ENCODE measurements around the gene FEZ2.
A peak's percentile ranks its signal among the peaks of the same experiment; 100 is the strongest.

Gene FEZ2

GRCh38 chr2:36587101-36587500 lies 10.9 kb downstream of the FEZ2 start:
- no peak for DNase-seq (ENCODE audit: low spot score)

DNA sequence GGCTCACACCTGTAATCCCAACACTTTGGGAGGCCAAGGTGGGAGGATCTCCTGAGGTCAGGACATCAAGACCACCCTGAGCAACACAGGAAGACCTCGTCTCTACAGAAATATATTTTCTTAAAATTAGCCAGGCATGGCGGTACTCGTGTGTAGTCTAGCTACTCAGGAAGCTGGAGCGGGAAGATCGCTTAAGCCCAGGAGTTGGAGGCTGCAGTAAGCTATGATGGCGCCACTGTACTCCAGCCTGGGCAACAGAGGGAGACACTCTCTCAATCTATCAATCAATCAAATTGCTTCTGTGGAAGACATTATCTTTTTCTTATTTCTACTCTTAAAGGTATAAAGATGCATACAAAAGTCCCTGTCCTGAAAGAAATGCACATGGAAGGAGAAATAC lies 11.3 kb downstream of the FEZ2 start:
- DNase-seq (ENCODE audit: low spot score): no peak

DNA sequence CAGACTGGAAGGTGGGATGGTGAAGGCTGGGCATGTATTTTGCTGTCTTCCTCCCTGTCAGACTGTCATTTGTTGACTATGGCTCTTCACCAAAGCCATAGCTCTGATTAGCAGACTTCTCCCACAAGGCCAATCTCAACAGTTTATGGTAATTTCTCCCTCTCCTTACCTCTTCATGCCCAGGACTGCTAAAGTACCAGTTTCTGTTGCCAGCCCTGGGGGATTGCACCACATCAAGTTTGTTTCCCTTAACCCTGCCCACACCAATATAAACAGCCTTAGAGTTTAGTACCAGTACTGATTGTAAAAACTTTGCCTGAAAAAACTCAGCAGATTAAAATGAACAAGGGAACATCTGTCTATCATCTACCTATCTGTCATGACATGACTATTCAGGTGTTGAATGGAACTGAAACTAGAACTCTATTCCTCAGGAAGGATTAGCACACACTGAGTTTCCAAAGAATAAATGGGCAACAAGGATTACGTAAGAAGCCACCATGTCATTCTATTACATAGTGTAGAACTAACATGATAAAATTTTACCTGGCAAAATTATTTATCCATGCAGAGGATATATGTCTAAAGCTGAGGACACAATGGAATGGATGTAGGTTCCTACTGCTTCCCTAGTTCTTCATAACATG lies 13.7 kb downstream of the FEZ2 start:
- DNase-seq (ENCODE audit: low spot score): no peak

- DNase-seq (ENCODE audit: low spot score): no peak
Observed at GRCh38 chr2:36582951-36583350, 15.0 kb downstream of the FEZ2 start.

DNA sequence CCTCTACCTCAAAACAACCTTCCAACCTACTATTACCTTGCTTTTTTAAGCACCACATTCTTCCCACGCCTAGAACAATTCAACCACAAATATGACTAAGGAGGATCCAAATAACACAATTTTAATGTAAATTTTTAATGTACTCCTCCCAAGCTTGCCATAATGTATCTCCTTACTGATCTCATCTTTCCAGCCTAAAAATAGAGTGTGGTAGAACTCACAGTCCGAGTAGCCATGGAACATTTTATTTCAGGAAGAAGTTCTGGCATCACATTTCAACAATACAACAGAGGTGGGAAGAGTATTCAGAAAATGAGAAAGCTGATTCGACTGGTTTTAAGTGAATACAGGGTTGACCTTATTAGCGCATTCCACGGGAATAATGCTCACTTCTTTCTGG lies 15.4 kb downstream of the FEZ2 start:
- no peak for DNase-seq (ENCODE audit: low spot score)

DNA sequence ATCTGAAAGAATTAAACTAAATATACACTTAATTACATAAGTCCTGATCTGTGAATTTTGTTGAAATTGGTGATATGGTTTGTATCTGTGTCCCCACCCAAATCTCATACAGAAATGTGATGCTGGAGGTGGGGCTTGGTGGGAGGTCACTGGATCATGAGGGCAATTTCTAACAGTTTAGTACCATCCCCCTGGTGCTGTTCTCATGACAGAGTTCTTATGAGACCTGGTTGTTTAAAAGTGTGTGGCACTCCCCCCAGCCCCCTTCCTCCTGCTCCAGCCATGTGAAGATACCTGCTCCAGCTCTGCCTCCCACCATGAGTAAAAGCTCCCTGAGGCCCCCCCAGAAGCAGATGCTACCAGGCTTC lies 18.7 kb downstream of the FEZ2 start:
- DNase-seq (ENCODE audit: low spot score): no peak

DNA sequence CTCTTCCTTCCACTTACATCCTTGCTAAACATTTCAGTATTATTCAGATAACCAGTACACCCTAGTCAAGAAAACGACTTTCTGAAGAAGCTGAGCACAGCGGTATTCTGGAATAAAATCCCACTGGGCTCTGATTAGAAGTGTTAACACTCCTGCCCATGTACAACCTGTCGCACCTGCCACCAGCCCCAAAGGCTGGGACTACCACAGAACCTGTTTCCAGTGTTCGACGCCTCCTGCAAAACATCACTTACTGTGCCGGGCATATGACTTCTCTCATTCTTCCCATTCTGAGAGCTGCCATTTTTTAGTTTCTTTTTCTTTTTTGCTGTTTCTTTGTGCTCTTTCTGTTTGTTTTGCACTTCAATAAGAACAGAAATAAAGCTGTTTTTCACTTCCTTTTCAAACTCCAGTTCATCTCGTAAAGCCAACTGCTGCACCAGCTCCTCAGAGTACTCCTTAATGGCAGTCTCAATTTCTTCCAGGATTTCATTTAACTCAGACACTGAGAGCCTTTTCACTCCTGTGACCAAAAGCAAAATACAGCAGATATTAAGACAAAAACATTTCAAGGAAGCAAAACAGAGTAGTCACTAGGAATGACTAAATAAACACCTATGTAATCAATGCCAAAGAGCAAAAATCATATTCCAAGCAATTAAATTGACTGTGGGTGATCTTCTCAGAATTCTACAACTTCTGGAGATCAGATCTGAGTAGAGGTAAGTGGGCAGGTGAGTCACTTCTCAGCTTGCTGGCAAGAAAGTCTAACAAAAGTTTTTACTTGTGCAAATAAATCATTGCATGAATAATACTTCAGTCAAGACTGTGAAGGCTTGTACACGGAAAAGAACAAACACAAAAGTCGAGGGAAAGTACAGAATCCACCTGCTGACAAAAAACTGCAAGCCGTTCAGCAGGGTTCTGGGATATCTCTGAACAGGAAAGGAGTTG lies 19.3 kb downstream of the FEZ2 start:
- DNase-seq (ENCODE audit: low spot score): no peak

DNA sequence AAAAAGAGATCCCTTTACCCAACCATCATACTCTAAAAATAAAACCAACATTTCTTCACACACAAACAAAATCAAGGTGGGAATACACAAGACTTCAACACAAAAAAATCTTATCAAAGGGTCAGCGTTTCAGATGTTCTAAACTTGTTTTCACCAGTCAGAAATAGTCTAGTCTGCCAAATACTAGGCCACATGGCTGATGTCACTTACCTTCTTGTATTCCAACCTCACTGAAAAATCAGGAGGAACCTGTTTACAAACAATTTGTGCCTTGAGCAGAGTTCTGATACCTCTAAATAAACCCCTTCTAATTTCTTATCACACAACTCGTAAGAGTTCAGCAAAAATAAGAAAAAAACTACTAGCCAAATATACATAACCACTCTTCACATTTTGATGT lies 20.1 kb downstream of the FEZ2 start:
- DNase-seq (ENCODE audit: low spot score): no peak

DNA sequence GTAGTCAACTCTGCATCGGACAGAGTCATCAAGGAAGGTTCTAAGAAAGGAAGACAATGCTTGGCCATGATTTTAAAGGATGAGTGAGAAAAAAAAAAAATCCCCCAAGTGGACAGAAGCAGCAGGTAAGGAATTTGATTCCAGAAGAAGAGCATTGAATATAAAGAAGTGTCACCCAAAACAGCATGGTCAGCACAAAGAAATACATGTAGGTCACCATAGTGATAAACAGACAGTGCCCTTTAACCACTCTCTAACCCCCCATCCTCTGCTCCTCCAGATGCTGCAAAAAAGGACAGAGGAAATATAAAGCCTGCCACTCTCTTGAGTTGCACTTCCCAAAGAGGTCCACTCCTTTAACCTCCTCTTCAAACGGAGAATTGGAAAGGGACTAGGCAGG lies 23.4 kb downstream of the FEZ2 start:
- no peak for DNase-seq (ENCODE audit: low spot score)

GRCh38 chr2:36573165-36573564 lies 24.8 kb downstream of the FEZ2 start:
- DNase-seq (ENCODE audit: low spot score): no peak

DNA sequence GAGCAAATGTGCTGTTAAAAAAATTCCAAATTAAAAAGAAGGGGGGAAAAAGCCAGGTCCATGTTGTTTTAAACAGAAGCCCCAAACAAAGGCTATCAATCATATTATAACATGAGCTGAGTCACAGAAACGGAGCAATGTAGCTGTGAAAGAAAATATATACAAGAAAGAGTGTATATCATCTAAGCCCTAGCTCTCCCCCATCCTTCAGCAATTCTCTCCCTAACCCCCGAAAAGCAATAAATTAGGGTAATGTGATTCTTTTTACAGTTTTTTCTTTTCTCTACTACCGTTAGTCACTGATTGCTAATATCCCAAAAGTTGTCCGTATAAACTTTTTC lies 25.3 kb downstream of the FEZ2 start:
- no peak for DNase-seq (ENCODE audit: low spot score)

DNA sequence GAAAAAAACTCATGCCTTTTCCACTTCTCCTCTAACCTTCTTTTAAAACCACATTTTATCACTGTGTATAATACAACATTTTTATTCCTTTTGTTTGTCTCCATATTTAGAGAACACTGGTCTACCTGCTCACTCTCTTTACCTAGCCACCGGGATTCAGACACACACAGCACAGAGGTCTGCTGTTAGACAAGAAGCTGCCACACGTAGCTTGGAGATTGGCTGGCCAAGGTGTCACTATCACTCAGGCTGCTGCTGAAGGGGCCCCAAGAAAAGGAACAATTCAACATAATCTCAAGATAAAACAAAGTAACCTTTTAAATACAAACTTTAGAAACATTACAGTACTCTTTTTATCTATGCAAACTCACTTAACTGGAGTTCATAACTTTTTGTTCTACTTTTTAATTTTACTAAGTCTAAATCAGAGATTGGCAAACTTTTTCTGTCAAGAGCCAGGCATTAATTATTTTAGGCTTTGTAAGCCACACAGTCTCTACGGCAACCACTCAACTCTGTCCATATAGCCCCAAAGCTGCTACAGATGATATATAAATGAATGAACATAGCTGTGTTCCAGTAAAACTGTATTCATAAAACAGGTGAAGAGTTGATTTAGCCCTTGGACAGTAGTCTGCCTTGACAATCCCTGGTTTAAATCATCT lies 25.8 kb downstream of the FEZ2 start:
- no peak for DNase-seq (ENCODE audit: low spot score)

DNA sequence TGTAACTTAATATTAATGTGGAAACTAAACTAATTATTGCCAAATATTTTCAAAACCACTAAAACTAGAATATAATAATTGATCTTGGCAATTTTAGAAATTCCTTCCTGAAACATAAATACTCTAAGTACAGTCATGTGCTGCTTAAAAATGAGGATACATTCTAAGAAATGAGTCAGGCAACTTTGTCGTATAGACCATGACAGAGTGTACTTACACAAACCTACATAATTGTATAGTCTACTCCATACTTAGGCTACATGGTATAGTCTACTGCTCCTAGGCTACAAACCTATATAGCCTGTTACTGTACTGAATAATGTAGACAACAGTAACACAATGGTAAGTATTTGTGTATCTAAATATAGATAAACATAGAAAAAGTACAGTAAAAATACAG lies 27.6 kb downstream of the FEZ2 start:
- no peak for DNase-seq (ENCODE audit: low spot score)

GRCh38 chr2:36569267-36569856 lies 28.6 kb downstream of the FEZ2 start:
- no peak for DNase-seq (ENCODE audit: low spot score)

DNA sequence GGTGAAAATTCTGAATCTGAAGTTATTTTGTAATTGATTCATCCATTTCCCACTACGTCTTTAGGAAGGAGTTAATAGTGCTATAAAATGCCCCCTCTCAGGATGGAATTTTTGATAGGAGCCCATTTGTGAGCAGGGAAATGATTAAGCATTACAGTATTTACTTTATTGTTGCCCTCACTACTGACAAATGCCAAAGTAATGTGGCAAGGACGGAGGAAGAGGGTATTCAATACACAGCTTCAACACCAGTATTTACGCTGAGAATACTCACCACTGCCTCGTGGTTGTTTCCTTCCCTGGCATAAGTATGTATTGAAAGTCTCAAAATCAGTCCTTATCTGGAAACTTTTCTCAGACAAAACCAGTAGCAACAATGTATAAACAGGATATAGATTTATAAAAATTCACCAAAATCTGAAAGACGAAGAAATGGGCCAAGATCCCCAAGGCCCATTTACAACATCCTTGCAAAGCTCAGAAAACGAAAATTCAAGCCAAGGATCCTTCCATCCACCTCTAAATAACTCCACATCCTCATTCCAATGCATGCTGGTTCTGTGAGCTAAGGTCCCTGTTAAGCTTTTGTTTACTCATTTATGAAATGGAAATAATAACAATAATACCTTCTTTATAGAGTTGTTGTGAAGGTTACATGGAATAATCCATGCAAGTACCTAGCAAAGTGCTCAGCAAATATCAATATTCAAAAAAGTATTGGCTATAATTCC lies 29.3 kb downstream of the FEZ2 start:
- DNase-seq (ENCODE audit: low spot score): no peak

- DNase-seq (ENCODE audit: low spot score): no peak
Observed at GRCh38 chr2:36567711-36568408, 30.1 kb downstream of the FEZ2 start.

DNA sequence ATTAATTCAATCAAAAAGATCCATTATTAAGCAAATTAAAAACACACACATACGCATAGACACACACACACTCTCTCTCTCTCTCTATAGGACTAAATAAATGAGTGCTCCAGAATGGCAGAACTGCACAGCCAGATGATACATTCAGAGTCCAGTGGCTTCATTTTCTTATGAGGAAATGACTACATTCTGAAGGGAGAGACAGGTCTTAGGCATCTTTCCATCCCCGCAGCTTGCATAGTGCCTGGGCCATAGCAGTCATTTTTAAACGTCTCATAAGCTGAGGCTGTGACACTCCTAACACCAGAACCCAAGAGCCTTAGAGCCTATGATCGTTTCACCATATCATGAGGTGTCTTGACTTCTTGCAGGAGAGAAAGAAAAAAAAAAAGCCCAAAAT lies 31.1 kb downstream of the FEZ2 start:
- no peak for DNase-seq (ENCODE audit: low spot score)

DNA sequence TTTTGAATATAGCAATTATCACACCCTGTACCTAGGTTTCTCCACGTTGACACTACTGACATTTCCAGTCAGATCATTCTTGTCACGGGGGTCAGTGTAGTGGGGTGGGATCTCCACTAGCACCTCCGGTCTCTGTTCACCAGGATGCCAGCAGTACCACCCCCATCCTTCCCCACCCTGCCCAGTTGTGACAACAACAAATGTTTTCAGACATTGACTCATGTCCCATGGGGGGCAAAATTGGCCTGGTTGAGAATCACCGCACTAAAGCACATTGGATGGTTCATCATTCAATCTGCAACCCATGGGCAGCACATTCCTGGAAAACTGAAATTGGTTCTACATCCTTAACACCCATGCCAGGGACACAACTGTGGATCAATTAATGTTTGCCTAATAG lies 32.3 kb downstream of the FEZ2 start:
- no peak for DNase-seq (ENCODE audit: low spot score)

DNA sequence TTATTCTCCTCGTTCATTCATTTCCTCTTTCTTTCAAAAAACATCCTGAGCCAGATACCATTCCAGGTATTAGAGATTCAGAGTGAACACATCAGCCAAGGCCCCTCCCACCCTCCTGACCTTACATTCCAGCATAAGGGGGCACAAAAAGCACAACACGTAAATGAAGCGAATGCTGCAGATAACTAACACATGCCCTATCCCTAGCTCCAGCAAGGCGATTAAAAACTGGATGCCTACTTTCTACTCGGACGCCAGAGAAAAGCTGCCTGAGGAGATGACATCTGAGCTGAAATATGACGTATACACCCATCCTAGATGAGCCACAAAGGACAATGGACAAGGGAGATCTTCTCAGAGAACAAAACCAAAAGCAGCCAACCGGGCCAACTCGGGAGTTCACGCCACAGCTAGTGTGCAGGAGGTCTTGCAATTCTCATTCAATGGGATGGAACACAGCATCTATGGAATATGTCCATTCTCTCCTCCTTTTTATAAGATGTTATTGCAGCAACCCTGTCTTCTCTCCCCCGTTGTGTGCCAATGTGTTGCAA lies 33.5 kb downstream of the FEZ2 start:
- DNase-seq (ENCODE audit: low spot score): peak; percentile 83

GRCh38 chr2:36562973-36563532 lies 34.9 kb downstream of the FEZ2 start:
- peak; percentile 87 for DNase-seq (ENCODE audit: low spot score)

DNA sequence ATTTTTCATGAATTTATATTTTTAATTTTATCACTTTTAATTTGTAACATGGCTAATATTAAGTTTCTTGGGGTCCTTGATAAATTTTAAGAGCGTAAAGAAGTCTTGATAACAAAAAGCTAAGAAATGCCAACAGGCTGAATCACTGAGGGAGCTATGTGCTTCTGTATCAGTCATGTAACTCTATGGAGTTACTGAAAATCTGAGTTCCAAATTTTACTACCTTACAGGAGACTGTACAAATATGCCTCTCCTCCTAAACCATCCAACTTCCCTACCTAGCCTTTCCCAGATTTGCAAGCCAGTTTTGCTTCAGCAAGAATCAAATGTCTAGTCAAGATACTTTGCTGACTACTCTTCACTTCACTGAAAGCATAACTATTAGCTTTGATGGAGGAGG lies 35.7 kb downstream of the FEZ2 start:
- no peak for DNase-seq (ENCODE audit: low spot score)

Measured in globus pallidus (tissue), 1 donor.